ENCODE data around the gene SAMD1.

DNA sequence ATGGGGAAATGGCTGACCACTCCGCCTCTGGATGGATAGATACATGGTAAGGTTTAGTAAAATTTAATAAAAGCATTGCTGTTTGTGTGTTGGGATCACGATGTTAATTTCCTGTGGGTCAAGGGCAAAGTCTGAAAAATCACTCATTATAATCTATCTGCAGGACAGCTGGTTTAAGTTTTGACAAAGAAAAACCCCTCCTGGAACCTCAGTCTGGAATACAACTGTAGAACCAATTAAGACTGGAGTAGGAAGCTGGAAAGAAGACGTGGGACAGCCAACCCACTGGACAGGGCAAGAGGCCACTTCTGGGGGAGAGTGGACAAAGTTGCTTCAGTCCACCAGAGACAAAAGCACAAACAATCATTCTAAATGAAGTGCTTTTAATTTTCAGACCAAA lies 28.6 kb upstream of the SAMD1 start:
- TF ChIP-seq POLR2AphosphoS5 (IDR thresholded peaks at IDR 0.05; ENCODE audit: borderline replicate concordance, low read depth, low read length) = no peak
- no peak for TF ChIP-seq EZH2 (IDR thresholded peaks at IDR 0.05)
- no peak for TF ChIP-seq FOXP2 (optimal IDR thresholded peaks at IDR 0.05; ENCODE audit: control extremely low read depth, extremely low read length, insufficient read depth)
